Thyroid gland (tissue), 4 donors: ENCODE results near the gene MDC1. TPM values are rescaled to one million over a fixed set of nuclear protein-coding genes. Genes with fewer than 3 reads are reported as not detected.
"Not testable (repeated sequence)": the region's sequence is repeated elsewhere in the genome, so short reads cannot be mapped to it uniquely, and the experiment has no call there.

Source experiments
- DNase-seq, 2 donors: peaks; one replicate each; pipeline ENCODE4 v3.0.0-alpha.2; 2019
- H3K27ac ChIP-seq, 3 donors: fragments of 200-600 bp; sonication (generic); 1 replicate in 2 of 3; 2 replicates in 1 of 3; pipeline ENCODE4 v1.5.1; 2016 to 2019; ENCODE audit warnings: mild to moderate bottlenecking in 1 of 3, moderate library complexity in 1 of 3
- H3K27me3 ChIP-seq: fragments of 200-600 bp; sonication (generic); one replicate; pipeline ENCODE4 v1.5.1; 2019
- H3K36me3 ChIP-seq, 2 donors: fragments of 200-600 bp; sonication (generic); one replicate each; pipeline ENCODE4 v1.5.1; 2016 to 2019
- H3K4me1 ChIP-seq, 2 donors: fragments of 200-600 bp; sonication (generic); one replicate each; pipeline ENCODE4 v1.5.1; 2017 to 2019
- H3K4me3 ChIP-seq, 3 donors: fragments of 200-600 bp; sonication (generic); replicated peaks in 1 of 3; 1 replicate in 2 of 3; 2 replicates in 1 of 3; pipeline ENCODE4 v1.5.1; 2016; ENCODE audit warnings: mild to moderate bottlenecking in 1 of 3
- H3K9me3 ChIP-seq: fragments of 200-600 bp; sonication (generic); one replicate; pipeline ENCODE4 v1.5.1; 2017
- CTCF ChIP-seq, 6 experiments: fragments of 200-600 bp in 3 of 6; fragments of 450-650 bp in 3 of 6; sonication (generic) in 3 of 6; IDR thresholded peaks; one replicate each; pipeline ENCODE4 v1.5.1; 2016 to 2019; ENCODE audit warnings: antibody characterized with exemption in 6 of 6, mild to moderate bottlenecking in 2 of 6, inconsistent platforms in 1 of 6, moderate library complexity in 1 of 6
- POLR2A ChIP-seq, 2 donors: fragments of 450-650 bp; IDR thresholded peaks; one replicate each; pipeline ENCODE4 v1.6.1; 2017; ENCODE audit warnings: antibody characterized with exemption in 2 of 2, mild to moderate bottlenecking in 2 of 2, moderate library complexity in 1 of 2
- WGBS, 2 donors: methylation state at CpG; one replicate each; pipeline ENCODE4 v1.1.5; 2017; 5-methylcytosine and 5-hydroxymethylcytosine counted together
- intact Hi-C: fragments of 100-400 bp; cut with DNase I; formaldehyde crosslinking; loops from one replicate; pipeline ENCODE4 v1.15.1; 2023
- total RNA-seq, 4 donors: library from RNA; depleted of rRNA; stranded (reverse); fragments of >200 nt; gene quantifications; one replicate each; pipeline ENCODE4 v1.2.3, GENCODE V29; 2016

Gene MDC1
- total RNA-seq, 4 donors from 2014 or later, result 15.3 to 27.2 (median 20.2) TPM

- intact Hi-C loops, result no loop called here
- peak; percentile 98 for DNase-seq
- 0 to 1% methylated on average over 36 to 38 of the region's 38 CpGs for WGBS, 2 donors
- Histone ChIP-seq H3K36me3 (peaks cover 24 to 27% of the 10 kb centered on the region in 2 donors), H3K4me1 (peaks cover 23 to 49% of the 10 kb centered on the region in 2 donors), H3K27me3 (no peaks in the 10 kb centered on the region), H3K27ac (peak within 1 kb of the TSS; percentile 89 to 96 (median 95)), H3K9me3 (no peaks in the 10 kb centered on the region), H3K4me3 (peak within 1 kb of the TSS; percentile 27 to 87 (median 62))
- peak; percentile 57 to 95 for TF ChIP-seq POLR2A (IDR thresholded peaks at IDR 0.05)
- TF ChIP-seq CTCF (IDR thresholded peaks at IDR 0.05), result peak in 3 of 6 experiments; percentile 2 to 26 (median 9)
Observed at GRCh38 chr6:30719791-30720737, 3.0 kb upstream of the MDC1 start, which contains the start of gene TUBB. Gene TUBB, plus strand, starts transcription at chr6:30720352. Its CDS starts 155 bp downstream, at chr6:30720507.

- intact Hi-C loops, result no loop called here
- Histone ChIP-seq H3K36me3 (peaks cover 17 to 23% of the 10 kb centered on the region in 2 donors), H3K27me3 (no peaks in the 10 kb centered on the region), H3K9me3 (no peaks in the 10 kb centered on the region), H3K4me1 (peaks cover 23 to 49% of the 10 kb centered on the region in 2 donors), H3K27ac (peak overlapping the region; percentile 70 to 96 (median 75)), H3K4me3 (peak overlapping the region in 2 of 3 donors; percentile 7 to 87)
- TF ChIP-seq POLR2A (IDR thresholded peaks at IDR 0.05) (no peak), CTCF (IDR thresholded peaks at IDR 0.05) (no peak)
- WGBS, 2 donors, result 17 to 19% methylated on average over 8 of the region's 8 CpGs
- no peak for DNase-seq
Observed at GRCh38 chr6:30719356-30719755, 2.3 kb upstream of the MDC1 start.

GRCh38 chr6:30717845-30718720 lies 1.0 kb upstream of the MDC1 start:
- intact Hi-C loops, H3K9me3 ChIP-seq, DNase-seq, H3K27me3 ChIP-seq: not testable (repeated sequence)
- peaks cover 7 to 20% of the 10 kb centered on the region in 2 donors for H3K36me3 ChIP-seq
- H3K4me3 ChIP-seq, result peak overlapping the region in 1 of 3 donors; percentile 15
- WGBS, 2 donors, result 77% methylated on average over 37 of the region's 37 CpGs
- peak in 1 of 6 experiments; percentile 5 for TF ChIP-seq CTCF (IDR thresholded peaks at IDR 0.05)
- H3K4me1 ChIP-seq, result peaks cover 23 to 44% of the 10 kb centered on the region in 2 donors
- H3K27ac ChIP-seq, result peak overlapping the region; percentile 88 to 99 (median 95)

GRCh38 chr6:30716879-30717128 lies 277 bp downstream of the MDC1 start:
- Histone ChIP-seq H3K27ac (peak overlapping the region; percentile 90 to 92 (median 92)), H3K4me1 (peaks cover 16 to 32% of the 10 kb centered on the region in 2 donors), H3K9me3 (no peaks in the 10 kb centered on the region), H3K27me3 (no peaks in the 10 kb centered on the region), H3K4me3 (peak overlapping the region; percentile 12 to 75 (median 59)), H3K36me3 (peaks cover 11 to 25% of the 10 kb centered on the region in 2 donors)
- 2% methylated on average over 7 to 8 of the region's 8 CpGs for WGBS, 2 donors
- peak in 1 of 6 experiments; percentile 9 for TF ChIP-seq CTCF (IDR thresholded peaks at IDR 0.05)
- no peak for TF ChIP-seq POLR2A (IDR thresholded peaks at IDR 0.05)
- no peak for DNase-seq
- intact Hi-C loops, result no loop called here
